SK-N-SH (cell line): Measurements from ENCODE around the gene GDPD4. TPM values are rescaled to one million over a fixed set of nuclear protein-coding genes. Genes with fewer than 3 reads are reported as not detected.

ENCODE experiments used
- CTCF ChIA-PET: fragments of 300-600, 350-600 bp; formaldehyde crosslinking; extraction: SDS; loops from one replicate; lab custom pipeline; 2021; lab: Yijun Ruan, JAX
- POLR2A ChIA-PET: fragments of 350-600 bp; sonication (Branson Sonifier 250); formaldehyde crosslinking; extraction: SDS; loops from one replicate; lab custom pipeline; 2020; ENCODE audit warnings: antibody characterized with exemption, inconsistent platforms; lab: Yijun Ruan, JAX
- DNase-seq: peaks from one replicate; pipeline ENCODE4 v3.0.0; 2012
- H2AFZ ChIP-seq: fragments of 200-600 bp; sonication (generic); 2 replicates; pipeline ENCODE4 v1.8.1; 2016; ENCODE audit warnings: antibody characterized with exemption, mild to moderate bottlenecking, low read depth
- H3F3A ChIP-seq: fragments of 200-600 bp; sonication (generic); replicated peaks from 2 replicates; pipeline ENCODE3; 2016; ENCODE audit warnings: antibody characterized with exemption, mild to moderate bottlenecking; ENCODE audit not compliant: insufficient read depth
- H3K27ac ChIP-seq, 2 experiments: fragments of 200-500 bp in 1 of 2; fragments of 200-600 bp in 1 of 2; sonication (Bioruptor generic) in 1 of 2; sonication (generic), shearing (Covaris generic) in 1 of 2; 2 replicates each; pipeline versions ENCODE4 v1.5.1 to v1.6.1; 2014 to 2016; ENCODE audit warnings: low read depth in 2 of 2, inconsistent platforms in 1 of 2, low read length in 1 of 2, mild to moderate bottlenecking in 1 of 2, mixed read lengths in 1 of 2
- H3K27me3 ChIP-seq: fragments of 200-600 bp; sonication (generic), shearing (Covaris generic); 2 replicates; pipeline ENCODE4 v1.6.1; 2016; ENCODE audit warnings: mixed run types; ENCODE audit not compliant: insufficient read depth
- H3K36me3 ChIP-seq, 2 experiments: fragments of 200-500 bp in 1 of 2; fragments of 200-600 bp in 1 of 2; sonication (Bioruptor generic) in 1 of 2; sonication (generic) in 1 of 2; replicated peaks in 1 of 2; 2 replicates each; pipeline versions ENCODE3 to v1.5.1; 2014 to 2016; ENCODE audit warnings: low read length in 1 of 2, mild to moderate bottlenecking in 1 of 2; ENCODE audit not compliant: insufficient read depth in 2 of 2, control insufficient read depth in 1 of 2
- H3K4me1 ChIP-seq, 2 experiments: fragments of 200-500 bp in 1 of 2; fragments of 200-600 bp in 1 of 2; sonication (Bioruptor generic) in 1 of 2; sonication (generic), shearing (Covaris generic) in 1 of 2; 2 replicates each; pipeline versions ENCODE4 v1.5.1 to v1.6.1; 2014 to 2016; ENCODE audit warnings: low read depth in 1 of 2, low read length in 1 of 2, mixed run types in 1 of 2; ENCODE audit not compliant: insufficient read depth in 2 of 2, control insufficient read depth in 1 of 2
- H3K4me2 ChIP-seq: fragments of 200-600 bp; sonication (generic), shearing (Covaris generic); 2 replicates; pipeline ENCODE4 v1.6.1; 2017; ENCODE audit warnings: mixed run types
- H3K4me3 ChIP-seq, 2 experiments: fragments of 200-500 bp in 1 of 2; fragments of 200-600 bp in 1 of 2; sonication (Bioruptor generic) in 1 of 2; sonication (generic), shearing (Covaris generic) in 1 of 2; 2 replicates each; pipeline versions ENCODE4 v1.5.1 to v1.8.1; 2014 to 2016; ENCODE audit warnings: low read depth in 2 of 2, inconsistent platforms in 1 of 2, low read length in 1 of 2, mild to moderate bottlenecking in 1 of 2, mixed read lengths in 1 of 2, moderate library complexity in 1 of 2
- H3K79me2 ChIP-seq: fragments of 200-600 bp; sonication (generic); 2 replicates; pipeline ENCODE4 v1.8.1; 2017; ENCODE audit warnings: mild to moderate bottlenecking; ENCODE audit not compliant: insufficient read depth
- H3K9ac ChIP-seq: fragments of 200-600 bp; sonication (generic); 2 replicates; pipeline ENCODE4 v1.6.1; 2017; ENCODE audit warnings: mixed run types
- H3K9me2 ChIP-seq: fragments of 200-600 bp; sonication (generic); 2 replicates; pipeline ENCODE4 v1.6.1; 2017; ENCODE audit warnings: mixed run types
- H3K9me3 ChIP-seq: fragments of 200-600 bp; sonication (generic); 2 replicates; pipeline ENCODE4 v1.6.1; 2017; ENCODE audit warnings: mixed run types, mild to moderate bottlenecking, moderate library complexity
- H4K20me1 ChIP-seq: fragments of 200-600 bp; sonication (generic); 2 replicates; pipeline ENCODE4 v1.6.1; 2017; ENCODE audit warnings: mild to moderate bottlenecking, mixed run types; ENCODE audit not compliant: insufficient read depth
- CTCF ChIP-seq: fragments of 200-600 bp; sonication (generic); IDR thresholded peaks from 2 replicates; pipeline ENCODE4 v1.6.1; 2017; ENCODE audit warnings: antibody characterized with exemption, mild to moderate bottlenecking, moderate library complexity
- ELF1 ChIP-seq: IDR thresholded peaks from 2 replicates; pipeline ENCODE4 v1.4.0; 2012
- EP300 ChIP-seq, 2 experiments: IDR thresholded peaks; 2 replicates each; pipeline versions ENCODE4 v1.4.0 to v1.6.1; 2012; ENCODE audit warnings: borderline replicate concordance in 1 of 2, low read depth in 1 of 2, low read length in 1 of 2
- EZH2phosphoT487 ChIP-seq: fragments of 200-600 bp; sonication (generic); IDR thresholded peaks from 2 replicates; pipeline ENCODE4 v1.6.1; 2017; ENCODE audit warnings: low read depth, mixed run types, mild to moderate bottlenecking, antibody characterized with exemption, moderate library complexity, borderline replicate concordance
- FOSL2 ChIP-seq: IDR thresholded peaks from 2 replicates; pipeline ENCODE4 v1.4.0; 2012; ENCODE audit warnings: low read depth, mild to moderate bottlenecking, moderate library complexity, borderline replicate concordance
- FOXJ3 ChIP-seq: sonication (generic); formaldehyde crosslinking; IDR thresholded peaks from 2 replicates; pipeline ENCODE4 v1.5.1; 2020; ENCODE audit warnings: mild to moderate bottlenecking, missing genetic modification reagents
- FOXM1 ChIP-seq: IDR thresholded peaks from 2 replicates; pipeline ENCODE4 v1.4.0; 2012; ENCODE audit warnings: low read depth, mild to moderate bottlenecking
- GABPA ChIP-seq: IDR thresholded peaks from 2 replicates; pipeline ENCODE4 v1.4.0; 2012; ENCODE audit warnings: low read depth, mild to moderate bottlenecking
- GATA2 ChIP-seq: sonication (generic); formaldehyde crosslinking; IDR thresholded peaks from 2 replicates; pipeline ENCODE4 v1.5.0; 2020; ENCODE audit warnings: mild to moderate bottlenecking, missing genetic modification reagents
- IRF3 ChIP-seq: fragments of 150-350 bp; IDR thresholded peaks from 2 replicates; pipeline ENCODE4 v1.6.1; 2016; ENCODE audit warnings: mild to moderate bottlenecking, low read depth, low read length
- JUND ChIP-seq: IDR thresholded peaks from 2 replicates; pipeline ENCODE4 v1.4.0; 2012
- MAX ChIP-seq: IDR thresholded peaks from 2 replicates; pipeline ENCODE4 v1.4.0; 2012; ENCODE audit warnings: low read depth
- NFIC ChIP-seq: IDR thresholded peaks from 2 replicates; pipeline ENCODE4 v1.4.0; 2012; ENCODE audit warnings: borderline replicate concordance
- PBX3 ChIP-seq: IDR thresholded peaks from 2 replicates; pipeline ENCODE4; 2012
- POLR2AphosphoS5 ChIP-seq: IDR thresholded peaks from 2 replicates; pipeline ENCODE4 v1.6.1; 2012; ENCODE audit warnings: low read depth, low read length
- RCOR1 ChIP-seq: fragments of 150-350 bp; IDR thresholded peaks from 2 replicates; pipeline ENCODE4 v1.6.1; 2017; ENCODE audit warnings: antibody characterized with exemption, low read length
- RFX5 ChIP-seq: IDR thresholded peaks from 2 replicates; pipeline ENCODE4 v1.6.1; 2012; ENCODE audit warnings: mild to moderate bottlenecking, improper control_type of control experiment, low read length
- SIN3A ChIP-seq: IDR thresholded peaks from 2 replicates; pipeline ENCODE4 v1.6.1; 2012; ENCODE audit warnings: low read depth, mild to moderate bottlenecking, low read length, moderate library complexity, borderline replicate concordance
- SMC3 ChIP-seq: IDR thresholded peaks from 2 replicates; pipeline ENCODE4 v1.6.1; 2012; ENCODE audit warnings: low read depth, low read length, improper control_type of control experiment
- TAF1 ChIP-seq: IDR thresholded peaks from 2 replicates; pipeline ENCODE4 v1.6.1; 2012; ENCODE audit warnings: low read depth, mild to moderate bottlenecking, low read length, moderate library complexity, borderline replicate concordance
- TCF12 ChIP-seq: IDR thresholded peaks from 2 replicates; pipeline ENCODE4 v1.4.0; 2012
- TEAD4 ChIP-seq: IDR thresholded peaks from 2 replicates; pipeline ENCODE4 v1.4.0; 2012; ENCODE audit warnings: mild to moderate bottlenecking, borderline replicate concordance; ENCODE audit not compliant: insufficient read depth
- YY1 ChIP-seq: IDR thresholded peaks from 2 replicates; pipeline ENCODE4 v1.4.0; 2012; ENCODE audit warnings: low read depth, mild to moderate bottlenecking
- ZBTB33 ChIP-seq: IDR thresholded peaks from 2 replicates; pipeline ENCODE4 v1.4.0; 2012; ENCODE audit warnings: low read depth, borderline replicate concordance
- WGBS: methylation state at CpG from one replicate; pipeline ENCODE4 v1.1.6; 2017; ENCODE audit warnings: low lambda C conversion rate; 5-methylcytosine and 5-hydroxymethylcytosine counted together
- polyA plus RNA-seq, 3 experiments: library from polyadenylated mRNA; depleted of rRNA; stranded (reverse); fragments of >200 nt; gene quantifications; 2 replicates each; pipeline ENCODE4 v1.2.3, GENCODE V29; 2012

The GDPD4 gene
- polyA plus RNA-seq, 1 of the 3 experiments (the other 2 are of a cell fraction), result not detected

GRCh38 chr11:77289737-77290136 lies 11.7 kb downstream of the GDPD4 start (continued):
- TF ChIP-seq IRF3, result no peak
- no peak for TF ChIP-seq ELF1

- no peak overlapping the region for H3K4me3 ChIP-seq
- ChIA-PET POLR2A (no interaction called here), CTCF (interaction anchor here (0.7 kb wide), 1 partner anchor 261 kb away, joined by 3 read pairs; no protein-coding TSS in a partner anchor)
- H4K20me1 ChIP-seq, result no peaks in the 10 kb centered on the region
- peaks cover 6% of the 10 kb centered on the region for H3F3A ChIP-seq
- DNase-seq, result no peak
- no peak overlapping the region for H3K9ac ChIP-seq
- no peaks in the 10 kb centered on the region for H3K27me3 ChIP-seq
- WGBS, result 21% methylated on average over 5 of the region's 5 CpGs
- H3K4me1 ChIP-seq, result peaks cover 4 to 7% of the 10 kb centered on the region in 2 experiments; a peak in 2 of 4 replicates
- H2AFZ ChIP-seq, result no peak overlapping the region
- no peaks in the 10 kb centered on the region for H3K79me2 ChIP-seq
- H3K36me3 ChIP-seq, result no peaks in the 10 kb centered on the region
- no peaks in the 10 kb centered on the region for H3K9me3 ChIP-seq
- H3K4me2 ChIP-seq, result peak overlapping the region; percentile 12; the same call in 1 of the 2 replicates
- H3K27ac ChIP-seq, result peak overlapping the region in 1 of 2 experiments; percentile 42; a peak in 2 of 4 replicates
- no peaks in the 10 kb centered on the region for H3K9me2 ChIP-seq
- TF ChIP-seq EP300 (IDR thresholded peaks at IDR 0.05; ENCODE audit: borderline replicate concordance in 1 of 2, low read depth in 1 of 2, low read length in 1 of 2) (peak in 1 of 2 experiments; percentile 85; a peak in 2 of 4 replicates), FOSL2 (peak; percentile 97), MAX (peak; percentile 58; the same call in 1 of the 2 replicates), SIN3A (peak; percentile 83), PBX3 (peak; percentile 95), FOXJ3 (CRISPR knock-in tag) (no peak), TEAD4 (peak; percentile 71; the same call in 1 of the 2 replicates), POLR2AphosphoS5 (peak; percentile 93), FOXM1 (no peak), GATA2 (no peak), YY1 (peak; percentile 60; the same call in 1 of the 2 replicates), ZBTB33 (peak; percentile 68; the same call in 1 of the 2 replicates), GABPA (0 out of 2 replicates have a peak, but pooled peaks have one; percentile 23), IRF3 (no peak), RCOR1 (no peak), JUND (peak; percentile 95), RFX5 (no peak), NFIC (peak; percentile 84), CTCF (no peak), EZH2phosphoT487 (no peak), SMC3 (no peak), TCF12 (peak; percentile 100), TAF1 (no peak)
These were observed 13.7 kb downstream of the GDPD4 start for GRCh38 chr11:77287615-77288273.
